Esophagus squamous epithelium (tissue), 4 donors: ENCODE results near the gene NLRC5.
"Not testable (repeated sequence)": the region's sequence is repeated elsewhere in the genome, so short reads cannot be mapped to it uniquely, and the experiment has no call there.

Experiments
- CTCF ChIP-seq, 6 experiments: fragments of 450-650 bp in 4 of 6; fragments of 200-600 bp in 2 of 6; sonication (generic) in 2 of 6; IDR thresholded peaks; one replicate each; pipeline ENCODE4 v1.5.1; 2016 to 2019; ENCODE audit warnings: antibody characterized with exemption in 6 of 6, mild to moderate bottlenecking in 4 of 6, moderate library complexity in 4 of 6
- POLR2A ChIP-seq, 4 donors: fragments of 450-650 bp; IDR thresholded peaks; one replicate each; pipeline ENCODE4 v1.6.1; 2017; ENCODE audit warnings: antibody characterized with exemption in 4 of 4, mild to moderate bottlenecking in 4 of 4, moderate library complexity in 3 of 4

GRCh38 chr16:57109259-57110105, 120.1 kb downstream of the NLRC5 start:
- not testable (repeated sequence) for TF ChIP-seq CTCF, POLR2A (IDR thresholded peaks at IDR 0.05)
